ENCODE measurements around the gene FN3KRP.
A peak's percentile ranks its signal among the peaks of the same experiment; 100 is the strongest.

FN3KRP gene

GRCh38 chr17:82751171-82751570 lies 34.7 kb downstream of the FN3KRP start:
- H3K36me3 Mint-ChIP-seq (ENCODE audit: low read depth), result peaks cover 23% of the 10 kb centered on the region
- H3K27ac Mint-ChIP-seq, result no peak overlapping the region
- H3K4me3 Mint-ChIP-seq, result peak overlapping the region in 2 of 3 experiments; percentile 62 to 63
- TF ChIP-seq, protein P1, sequence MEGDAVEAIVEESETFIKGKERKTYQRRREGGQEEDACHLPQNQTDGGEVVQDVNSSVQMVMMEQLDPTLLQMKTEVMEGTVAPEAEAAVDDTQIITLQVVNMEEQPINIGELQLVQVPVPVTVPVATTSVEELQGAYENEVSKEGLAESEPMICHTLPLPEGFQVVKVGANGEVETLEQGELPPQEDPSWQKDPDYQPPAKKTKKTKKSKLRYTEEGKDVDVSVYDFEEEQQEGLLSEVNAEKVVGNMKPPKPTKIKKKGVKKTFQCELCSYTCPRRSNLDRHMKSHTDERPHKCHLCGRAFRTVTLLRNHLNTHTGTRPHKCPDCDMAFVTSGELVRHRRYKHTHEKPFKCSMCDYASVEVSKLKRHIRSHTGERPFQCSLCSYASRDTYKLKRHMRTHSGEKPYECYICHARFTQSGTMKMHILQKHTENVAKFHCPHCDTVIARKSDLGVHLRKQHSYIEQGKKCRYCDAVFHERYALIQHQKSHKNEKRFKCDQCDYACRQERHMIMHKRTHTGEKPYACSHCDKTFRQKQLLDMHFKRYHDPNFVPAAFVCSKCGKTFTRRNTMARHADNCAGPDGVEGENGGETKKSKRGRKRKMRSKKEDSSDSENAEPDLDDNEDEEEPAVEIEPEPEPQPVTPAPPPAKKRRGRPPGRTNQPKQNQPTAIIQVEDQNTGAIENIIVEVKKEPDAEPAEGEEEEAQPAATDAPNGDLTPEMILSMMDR (IDR thresholded peaks at IDR 0.05; ENCODE audit: unreplicated experiment in 3 of 3), result no peak
- H3K4me1 Mint-ChIP-seq, result peaks cover 28% of the 10 kb centered on the region
- peaks cover 15% of the 10 kb centered on the region for H3K9me3 Mint-ChIP-seq
- H3K27me3 Mint-ChIP-seq (ENCODE audit: low read depth), result peaks cover 6% of the 10 kb centered on the region

GRCh38 chr17:82751571-82752370 lies 35.3 kb downstream of the FN3KRP start, which contains the start of gene TBCD:
Gene TBCD, plus strand, starts transcription at chr17:82752065. Its CDS starts 129 bp downstream, at chr17:82752194.
- H3K9me3 Mint-ChIP-seq, result peaks cover 13% of the 10 kb centered on the region
- peaks cover 20% of the 10 kb centered on the region for H3K36me3 Mint-ChIP-seq (ENCODE audit: low read depth)
- peak within 1 kb of the TSS in 2 of 3 experiments; percentile 54 to 64 for H3K27ac Mint-ChIP-seq
- peaks cover 6% of the 10 kb centered on the region for H3K27me3 Mint-ChIP-seq (ENCODE audit: low read depth)
- TF ChIP-seq, protein P1 (IDR thresholded peaks at IDR 0.05; ENCODE audit: unreplicated experiment in 3 of 3), result no peak
- peak within 1 kb of the TSS; percentile 83 to 90 (median 86) for H3K4me3 Mint-ChIP-seq
- peaks cover 28% of the 10 kb centered on the region for H3K4me1 Mint-ChIP-seq

GRCh38 chr17:82752371-82753200 lies 36.1 kb downstream of the FN3KRP start:
- TF ChIP-seq, protein P1 (IDR thresholded peaks at IDR 0.05; ENCODE audit: unreplicated experiment in 3 of 3), result no peak
- H3K27me3 Mint-ChIP-seq (ENCODE audit: low read depth), result peaks cover 6% of the 10 kb centered on the region
- H3K4me1 Mint-ChIP-seq, result peaks cover 28% of the 10 kb centered on the region
- peak overlapping the region; percentile 75 to 90 (median 82) for H3K4me3 Mint-ChIP-seq
- peak overlapping the region in 2 of 3 experiments; percentile 54 to 64 for H3K27ac Mint-ChIP-seq
- peaks cover 7% of the 10 kb centered on the region for H3K9me3 Mint-ChIP-seq
- peaks cover 15% of the 10 kb centered on the region for H3K36me3 Mint-ChIP-seq (ENCODE audit: low read depth)

GRCh38 chr17:82753201-82753464 lies 36.6 kb downstream of the FN3KRP start:
- H3K36me3 Mint-ChIP-seq (ENCODE audit: low read depth), result peaks cover 11% of the 10 kb centered on the region
- H3K27me3 Mint-ChIP-seq (ENCODE audit: low read depth), result peaks cover 6% of the 10 kb centered on the region
- H3K4me1 Mint-ChIP-seq, result peaks cover 28% of the 10 kb centered on the region
- TF ChIP-seq, protein P1 (IDR thresholded peaks at IDR 0.05; ENCODE audit: unreplicated experiment in 3 of 3), result no peak
- peak overlapping the region; percentile 75 to 90 (median 82) for H3K4me3 Mint-ChIP-seq
- H3K27ac Mint-ChIP-seq, result peak overlapping the region in 2 of 3 experiments; percentile 54 to 64
- H3K9me3 Mint-ChIP-seq, result peaks cover 4% of the 10 kb centered on the region

GRCh38 chr17:82754297-82755208 lies 38.0 kb downstream of the FN3KRP start:
- Mint-ChIP-seq H3K27me3 (ENCODE audit: low read depth) (peaks cover 6% of the 10 kb centered on the region), H3K4me1 (peaks cover 28% of the 10 kb centered on the region), H3K36me3 (ENCODE audit: low read depth) (peaks cover 5% of the 10 kb centered on the region), H3K4me3 (peak overlapping the region; percentile 75 to 87 (median 82)), H3K9me3 (no peaks in the 10 kb centered on the region), H3K27ac (peak overlapping the region; percentile 83 to 89 (median 83))
- TF ChIP-seq, protein P1 (IDR thresholded peaks at IDR 0.05; ENCODE audit: unreplicated experiment in 3 of 3), result no peak
